HG03432 (cell line): ENCODE results near the gene GSDME.

Experiments
- ATAC-seq: cut with Tn5 transposase; IDR thresholded peaks from one replicate; pipeline ENCODE4 v1.9.1; 2021; ENCODE audit warnings: mild to moderate bottlenecking, moderate library complexity; ENCODE audit not compliant: unreplicated experiment

The GSDME gene

GRCh38 chr7:24657980-24658379 is 99.3 kb downstream of the GSDME start:
- ATAC-seq, result no peak

GRCh38 chr7:24656608-24657007 is 100.7 kb downstream of the GSDME start:
- no peak for ATAC-seq

DNA sequence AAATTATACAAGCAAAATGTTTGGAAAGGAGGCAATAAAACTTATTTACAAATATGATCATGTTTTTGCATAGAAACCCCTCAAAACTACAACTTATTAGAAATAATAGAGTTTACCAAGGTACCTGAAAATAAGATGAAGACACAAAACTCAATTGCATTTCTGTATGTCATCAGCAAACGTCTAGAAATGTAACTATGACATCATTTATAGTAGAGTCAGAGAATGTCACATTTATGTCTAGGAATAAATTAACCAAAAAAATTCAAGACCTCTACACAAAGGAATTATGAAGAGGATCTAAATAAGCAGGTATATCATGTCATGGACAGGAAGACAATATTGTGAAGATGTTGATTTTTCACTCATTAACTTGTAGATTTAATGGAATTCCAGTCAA is 103.0 kb downstream of the GSDME start:
- ATAC-seq, result no peak

GRCh38 chr7:24653316-24654085 is 103.8 kb downstream of the GSDME start:
- no peak for ATAC-seq

- ATAC-seq, result no peak
Measured at GRCh38 chr7:24652251-24652939, 104.9 kb downstream of the GSDME start.
